NT2/D1 (cell line): ENCODE results near the gene OR10A6.

ENCODE experiments used
- SUZ12 ChIP-seq: IDR thresholded peaks from 2 replicates; pipeline ENCODE4 v1.6.1; 2011; ENCODE audit not compliant: insufficient read length, insufficient read depth; ENCODE audit errors: extremely low read depth
- ZNF274 ChIP-seq: IDR thresholded peaks from 2 replicates; pipeline ENCODE4 v1.6.1; 2011; ENCODE audit warnings: mild to moderate bottlenecking, low read depth, low read length

DNA sequence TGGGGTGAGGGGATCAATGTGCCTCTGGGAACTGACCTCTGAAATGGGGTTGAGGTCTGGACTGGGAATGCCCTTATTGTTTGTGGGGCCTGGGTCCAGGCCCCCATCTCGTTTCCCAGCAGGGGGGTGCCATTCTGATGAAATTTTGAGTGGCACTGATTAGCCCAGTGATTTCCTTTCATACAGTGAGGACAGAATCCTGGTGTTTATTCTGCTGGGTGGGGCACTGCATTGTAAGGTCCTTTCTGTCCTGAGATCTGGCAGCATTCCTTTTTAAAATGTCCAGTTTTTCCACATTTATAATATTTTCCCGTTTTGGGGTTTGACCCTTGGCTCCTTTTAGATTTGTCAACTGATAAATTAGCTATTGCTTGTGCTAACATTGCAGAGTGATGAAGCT lies 27.1 kb downstream of the OR10A6 start:
- TF ChIP-seq ZNF274 (no peak), SUZ12 (no peak)
